ENCODE measurements around the gene CAMTA1. TPM values are rescaled to one million over a fixed set of nuclear protein-coding genes. Genes with fewer than 3 reads are reported as not detected.

CAMTA1 gene
- polyA plus RNA-seq, 5 donors: 41.0 to 56.5 (median 48.5) TPM

DNA sequence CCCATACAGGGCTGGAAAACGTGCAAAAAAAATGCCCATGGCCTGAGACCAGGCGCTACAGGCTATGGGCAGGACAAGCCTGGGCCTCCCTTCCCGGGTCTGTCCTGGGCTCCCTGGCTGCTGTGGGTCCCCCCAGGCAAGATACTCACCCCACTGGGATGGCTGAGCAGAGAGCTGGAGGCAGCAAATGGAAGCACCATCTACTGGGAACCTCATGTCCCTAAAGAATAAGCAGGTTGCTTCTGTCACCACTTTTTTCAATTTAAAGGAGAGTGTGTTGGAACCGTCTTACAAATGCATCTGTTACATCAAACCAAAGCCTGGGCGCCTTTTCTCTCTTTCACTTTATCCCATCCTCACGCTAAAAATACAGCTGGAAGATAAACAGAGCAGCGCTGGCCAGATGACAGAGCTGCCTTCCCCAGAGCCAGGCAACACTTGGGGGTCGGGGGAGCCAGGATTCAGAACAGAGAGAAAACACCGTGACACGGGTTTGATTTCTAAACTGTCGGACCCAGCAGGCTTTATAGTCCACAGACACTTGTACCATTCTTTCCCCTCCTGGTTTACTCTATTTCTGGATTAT, 723.8 kb downstream of the CAMTA1 start:
- DNase-seq: peak in 1 of 2 donors; percentile 46

DNA sequence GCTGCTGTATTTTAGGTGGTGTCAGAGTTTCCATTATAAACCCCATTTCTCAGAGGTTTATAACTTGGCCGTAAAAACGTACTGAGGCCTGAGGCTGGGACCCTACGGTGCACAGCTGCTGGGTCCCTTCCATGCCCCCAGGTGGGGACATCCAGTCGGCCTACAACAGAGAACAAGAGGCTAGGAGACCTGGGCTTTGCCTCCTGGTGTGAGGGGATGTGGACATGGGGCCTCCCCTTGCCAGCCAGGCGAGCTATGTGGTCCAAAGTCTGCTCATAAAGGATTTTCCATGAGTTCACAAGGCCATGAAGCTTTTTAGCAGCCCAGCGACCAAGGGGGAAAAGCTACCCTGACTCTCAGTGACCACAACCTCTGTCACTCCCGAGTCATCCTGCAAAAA, 724.3 kb downstream of the CAMTA1 start:
- DNase-seq: no peak

DNA sequence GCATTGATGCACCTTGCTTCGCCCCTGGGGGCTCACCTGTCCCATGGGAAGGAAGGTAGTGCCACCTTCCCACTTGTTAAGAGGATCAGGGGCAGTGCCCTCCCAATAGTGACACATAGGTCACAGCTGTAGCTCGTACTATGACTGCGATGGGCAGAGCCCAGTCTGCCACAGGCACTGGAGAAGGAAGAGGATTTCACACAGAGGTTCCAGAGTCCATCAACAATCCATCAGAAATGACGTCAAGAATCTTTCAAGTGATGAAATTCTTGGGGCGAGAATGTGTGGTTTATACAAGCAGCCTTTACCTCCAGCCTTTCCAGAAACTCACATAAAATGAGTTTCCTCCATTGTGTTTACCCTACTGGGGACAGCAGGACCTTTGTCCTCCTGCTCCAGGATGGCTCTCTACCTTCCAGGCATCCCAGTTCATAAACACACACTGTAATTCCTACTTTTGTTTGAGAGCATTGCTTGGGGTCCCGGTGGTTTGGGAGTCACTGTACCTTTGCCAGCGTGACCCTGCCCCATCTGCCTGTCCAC, 725.2 kb downstream of the CAMTA1 start:
- DNase-seq: no peak

DNA sequence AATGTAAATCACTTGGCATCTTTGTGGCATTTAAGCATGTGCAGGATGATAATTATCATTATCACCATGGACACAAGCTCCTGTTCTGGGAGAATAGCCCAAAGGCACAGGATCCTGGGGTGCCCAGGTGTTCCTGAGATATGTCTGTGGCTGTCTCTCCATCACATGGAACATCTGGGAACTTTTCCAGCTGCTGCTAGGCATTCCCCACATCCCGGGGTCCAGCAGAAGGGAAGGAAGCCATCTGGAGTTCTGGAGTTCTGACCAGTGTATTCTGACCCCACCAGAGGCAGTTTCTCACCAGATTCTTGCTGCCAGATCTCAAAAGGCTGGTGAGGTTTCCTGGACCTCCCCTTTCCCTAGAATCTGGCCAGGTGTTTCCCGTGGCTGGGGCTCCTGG, 726.1 kb downstream of the CAMTA1 start:
- no peak for DNase-seq

DNA sequence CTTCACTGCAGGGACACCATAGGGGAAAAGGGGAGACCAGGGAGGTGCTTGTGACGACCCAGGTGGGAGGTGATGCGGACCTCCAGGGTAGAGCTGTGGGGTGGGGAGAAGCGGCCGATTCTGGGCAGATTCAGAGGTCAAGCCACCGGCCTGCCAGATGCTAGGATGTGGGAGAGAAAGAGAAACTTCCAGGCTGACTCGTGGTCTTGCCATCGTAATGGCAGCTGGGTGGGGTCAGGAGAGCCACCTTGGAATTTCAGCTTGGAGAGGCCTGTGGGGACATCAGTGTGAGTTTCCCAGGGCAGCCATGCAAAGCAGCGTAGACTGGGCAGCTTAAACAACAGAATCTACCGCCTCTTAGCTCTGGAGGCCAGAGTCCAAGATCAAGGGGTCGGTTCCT, 727.8 kb downstream of the CAMTA1 start:
- no peak for DNase-seq

DNA sequence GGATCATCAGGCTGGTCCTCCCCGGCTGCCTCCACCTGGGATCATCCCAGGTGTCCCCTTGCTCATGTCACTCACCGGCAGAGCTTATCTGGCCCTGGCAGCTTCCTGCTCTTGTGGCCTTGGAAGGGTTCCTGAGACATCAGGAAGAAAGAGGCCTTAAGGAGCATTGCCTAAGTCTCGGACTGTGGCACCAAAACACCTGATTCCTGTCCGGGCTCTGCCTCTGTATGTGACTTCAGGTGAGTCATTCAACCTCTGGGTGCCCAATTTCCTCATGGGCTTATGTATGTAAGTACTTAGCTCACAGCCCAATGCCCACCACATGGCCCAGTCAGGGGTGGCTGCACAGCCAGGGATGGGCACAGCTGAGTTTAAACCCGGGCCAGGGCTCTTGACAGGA, 729.9 kb downstream of the CAMTA1 start:
- DNase-seq: no peak

DNA sequence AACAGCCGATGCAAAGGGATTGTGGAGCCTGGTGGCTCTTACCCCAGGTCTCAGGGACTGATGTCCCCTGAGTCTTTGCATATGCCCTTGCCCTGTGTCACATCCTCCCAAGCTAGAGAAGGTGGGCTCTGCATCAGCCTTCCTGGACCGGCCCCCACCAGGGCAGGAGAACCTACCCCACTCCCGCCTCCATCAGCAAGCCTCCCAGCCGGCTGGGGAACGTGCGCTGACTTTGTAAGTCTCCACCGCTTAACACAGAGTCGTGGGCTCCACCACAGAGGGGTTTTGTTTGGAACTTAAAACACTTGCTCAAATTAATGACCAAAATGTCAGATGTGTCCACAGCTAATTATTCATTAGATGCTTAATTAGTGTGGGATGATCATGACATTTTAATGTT, 730.6 kb downstream of the CAMTA1 start:
- DNase-seq: no peak

DNA sequence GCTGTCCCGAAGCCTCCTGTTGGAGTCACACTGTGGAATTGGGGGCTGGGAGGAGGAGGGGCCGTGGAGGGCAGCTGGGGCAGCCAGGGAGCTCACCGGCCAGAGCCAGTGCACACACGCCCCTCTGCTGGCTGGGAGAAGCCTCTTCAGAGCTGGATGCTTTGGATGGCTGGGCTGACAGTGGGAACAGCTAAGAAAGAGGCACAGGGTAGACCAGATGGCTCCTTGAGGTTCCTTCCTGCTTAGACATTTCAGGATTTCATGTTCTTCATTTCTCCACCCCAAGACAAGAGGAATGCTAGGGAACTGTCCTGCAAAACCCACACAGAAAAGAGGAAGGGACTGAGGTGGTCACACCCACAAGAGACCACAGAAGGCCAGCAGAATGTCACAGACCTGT, 731.1 kb downstream of the CAMTA1 start:
- DNase-seq: no peak

DNA sequence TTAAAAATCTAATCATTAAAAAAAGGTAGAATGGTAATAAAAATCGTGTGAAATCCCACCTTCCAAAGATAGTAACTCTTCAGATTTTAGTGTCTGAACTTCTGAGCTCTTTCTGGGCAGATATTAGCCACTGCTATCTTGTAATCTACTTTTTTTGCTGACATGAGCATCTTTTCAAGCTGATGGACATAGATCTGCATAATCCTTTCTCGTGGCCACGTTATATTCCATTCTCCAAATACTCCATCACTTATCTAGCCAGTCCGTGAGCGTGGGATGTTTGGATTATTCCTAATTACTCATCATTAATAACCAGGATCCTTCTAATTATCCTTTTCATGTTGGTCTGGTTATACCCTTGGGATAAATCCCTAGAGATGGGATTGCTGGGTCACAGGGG, 731.7 kb downstream of the CAMTA1 start:
- no peak for DNase-seq

DNA sequence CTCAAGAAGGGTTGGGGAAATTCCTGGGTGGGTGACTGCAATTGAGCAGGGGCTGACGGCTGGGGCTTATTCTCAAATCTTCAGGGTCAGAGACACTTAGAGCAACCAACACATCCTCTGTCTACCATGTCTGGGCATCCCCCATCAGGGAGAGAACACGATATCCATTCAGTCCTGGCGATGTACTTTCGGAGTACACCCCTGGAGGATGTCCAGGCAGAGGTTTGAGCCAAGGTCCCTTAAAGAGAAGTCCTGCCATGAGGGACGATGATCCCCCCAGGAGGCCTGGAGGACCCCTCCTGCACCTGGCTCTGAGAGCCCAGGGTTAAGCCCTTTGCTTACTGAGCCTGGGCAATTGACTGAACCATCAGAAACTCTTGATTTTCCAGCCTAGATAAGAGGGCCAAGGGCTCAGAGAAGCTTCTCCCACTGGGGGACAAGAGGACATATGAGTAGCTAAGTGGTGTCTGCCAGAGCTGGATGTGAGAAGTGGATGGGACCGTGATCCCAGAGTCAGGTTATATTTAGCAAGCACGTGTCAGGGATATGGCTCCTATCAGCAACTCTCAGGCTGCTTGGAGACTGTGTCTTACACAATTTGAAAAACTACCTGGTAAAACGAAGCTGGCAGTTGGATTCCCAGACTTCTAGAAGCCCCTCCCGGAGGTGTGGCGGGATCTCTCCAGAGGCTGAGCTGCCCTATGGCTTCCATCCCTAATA, 732.5 kb downstream of the CAMTA1 start:
- DNase-seq: no peak

DNA sequence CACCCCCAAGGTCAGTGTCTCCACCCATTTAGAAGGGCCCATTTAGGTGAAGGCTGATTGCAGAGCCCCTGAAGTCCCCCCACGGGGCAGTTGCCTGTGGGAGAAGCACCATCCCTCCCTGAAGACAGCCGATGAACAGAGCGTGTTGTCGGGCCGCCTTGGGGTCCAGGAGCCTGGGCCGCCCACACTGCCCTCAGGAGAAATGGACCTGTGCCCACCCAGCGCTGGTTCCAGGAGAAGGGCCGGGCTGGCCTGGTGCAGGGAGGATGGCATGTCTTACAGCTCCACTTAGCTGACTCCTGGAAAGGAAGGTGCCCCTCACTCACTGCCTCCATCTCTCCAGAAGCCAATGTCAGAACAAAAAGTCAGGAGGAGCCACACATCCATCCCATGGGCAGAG, 733.2 kb downstream of the CAMTA1 start:
- DNase-seq: no peak

DNA sequence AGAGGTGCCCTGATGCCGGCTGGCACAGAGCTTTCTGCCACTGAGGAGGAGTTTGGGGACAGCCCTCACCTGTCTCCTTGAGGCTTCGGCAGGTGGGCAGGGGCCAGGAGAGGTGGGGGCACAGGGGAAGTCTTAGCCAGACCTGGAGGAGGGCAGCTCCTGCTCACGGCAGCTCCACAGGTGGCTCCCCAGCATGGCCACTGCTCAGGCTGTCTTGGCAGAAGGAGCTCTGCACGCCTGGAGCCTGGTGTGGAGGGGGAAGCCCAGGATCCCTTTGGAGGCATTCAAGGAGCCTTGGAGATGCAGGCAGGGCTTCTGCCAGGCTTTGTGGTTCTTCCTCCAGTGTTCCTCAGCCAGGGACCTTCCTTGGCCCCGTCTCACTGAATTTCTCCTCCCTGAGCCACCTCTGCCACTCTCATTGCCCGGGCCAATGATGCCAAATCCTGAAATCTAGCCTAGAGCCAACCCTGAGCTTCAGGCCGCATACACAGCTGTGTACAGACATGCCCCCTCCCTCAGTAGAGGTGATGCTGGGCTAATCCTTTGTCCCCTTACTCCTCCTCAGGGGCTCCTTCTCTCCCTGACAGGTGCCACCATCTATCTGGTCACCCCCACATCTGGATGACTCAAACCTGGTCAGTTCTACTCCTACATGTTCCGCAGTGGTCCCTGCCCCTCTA, 734.1 kb downstream of the CAMTA1 start:
- no peak for DNase-seq

DNA sequence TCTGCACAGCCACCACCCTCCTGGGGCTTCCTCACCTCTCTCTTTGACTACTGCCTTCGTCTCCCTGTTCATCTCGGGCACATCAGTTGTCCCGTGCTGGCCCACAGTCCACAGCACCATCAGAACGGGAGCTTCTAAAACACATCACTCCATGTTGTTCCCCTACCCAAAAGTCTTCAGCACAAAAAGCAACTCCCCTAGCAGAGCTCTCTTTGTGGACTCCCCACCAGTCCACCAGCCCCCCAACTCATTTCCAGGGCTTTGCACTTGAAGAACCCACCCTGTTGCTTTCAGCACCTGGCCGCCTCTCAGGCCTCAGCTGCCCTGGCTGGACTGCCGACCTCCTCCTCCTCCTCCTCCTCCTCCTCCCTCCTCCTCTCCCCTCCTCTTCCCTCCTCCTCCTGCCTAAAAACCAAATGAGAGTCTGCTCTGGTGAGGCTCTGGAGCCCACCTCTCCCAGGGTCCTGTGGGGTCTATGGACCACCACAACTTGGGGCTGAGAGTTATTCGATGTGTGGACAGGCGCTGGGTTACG, 734.7 kb downstream of the CAMTA1 start:
- no peak for DNase-seq

DNA sequence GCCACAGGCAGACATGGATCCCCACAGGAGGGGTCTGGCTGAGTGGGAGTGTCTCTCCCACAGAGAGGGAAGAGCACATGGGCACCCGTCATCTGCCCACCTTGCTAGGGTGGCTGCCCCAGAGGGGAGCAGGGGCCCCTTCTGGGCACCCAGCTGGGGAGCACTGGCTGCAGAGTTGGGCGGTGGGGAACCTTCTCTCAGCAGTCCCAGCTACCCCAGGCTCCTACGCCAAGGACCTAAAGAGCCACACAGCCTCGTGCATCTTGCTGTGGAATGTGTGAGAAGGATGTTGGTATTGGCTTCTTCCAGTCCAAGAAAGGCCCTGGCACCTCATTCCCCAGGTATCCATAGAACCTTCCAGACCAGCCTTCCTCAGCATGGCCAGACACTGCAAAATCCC, 735.2 kb downstream of the CAMTA1 start:
- DNase-seq: no peak

DNA sequence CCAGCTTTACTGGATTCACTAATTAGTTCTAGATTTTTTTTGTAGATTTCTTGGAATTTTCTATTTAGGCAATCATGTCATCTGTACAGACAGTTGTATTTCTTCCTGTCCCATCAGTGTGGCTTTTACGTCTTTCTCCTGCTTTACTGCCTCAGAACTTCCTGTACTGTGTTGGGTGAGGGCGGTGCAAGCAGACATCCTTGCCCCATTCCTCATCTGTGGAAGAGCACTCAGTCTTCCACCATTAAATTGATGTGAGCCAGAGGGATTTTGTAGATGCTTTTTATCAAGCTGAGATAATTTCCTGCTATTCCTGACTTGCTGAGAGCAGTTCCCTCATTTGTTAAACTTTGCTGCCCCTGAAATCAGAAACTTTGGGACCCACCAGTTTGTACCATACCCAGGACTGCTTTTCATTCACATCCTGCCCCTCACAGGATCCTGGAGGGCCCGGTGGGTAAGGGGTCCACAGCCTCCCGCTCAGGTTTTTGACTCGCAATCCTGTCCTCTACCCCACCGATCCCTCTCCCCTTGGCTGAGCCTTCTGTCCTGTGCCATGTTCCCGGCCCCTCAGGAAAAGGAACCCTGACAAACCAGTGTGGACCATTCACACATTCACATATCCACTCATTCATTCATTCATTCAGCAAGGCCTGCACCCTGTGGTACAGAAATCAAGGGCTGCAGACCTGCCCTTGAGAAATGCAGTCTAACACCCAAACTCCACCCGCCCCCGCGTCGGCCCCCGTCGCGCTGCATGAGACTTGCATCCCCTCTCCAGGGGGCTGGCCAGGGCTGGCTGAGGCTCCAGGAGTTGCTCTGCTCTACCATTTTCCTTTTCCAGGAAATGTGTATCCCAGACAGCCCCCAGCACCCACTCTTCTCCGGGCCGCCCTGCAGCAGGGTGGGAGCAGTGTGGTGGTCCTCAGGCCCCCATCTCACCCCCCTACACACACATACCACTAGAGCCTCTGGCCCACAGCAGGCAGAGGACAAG, 739.4 kb downstream of the CAMTA1 start:
- DNase-seq: no peak

DNA sequence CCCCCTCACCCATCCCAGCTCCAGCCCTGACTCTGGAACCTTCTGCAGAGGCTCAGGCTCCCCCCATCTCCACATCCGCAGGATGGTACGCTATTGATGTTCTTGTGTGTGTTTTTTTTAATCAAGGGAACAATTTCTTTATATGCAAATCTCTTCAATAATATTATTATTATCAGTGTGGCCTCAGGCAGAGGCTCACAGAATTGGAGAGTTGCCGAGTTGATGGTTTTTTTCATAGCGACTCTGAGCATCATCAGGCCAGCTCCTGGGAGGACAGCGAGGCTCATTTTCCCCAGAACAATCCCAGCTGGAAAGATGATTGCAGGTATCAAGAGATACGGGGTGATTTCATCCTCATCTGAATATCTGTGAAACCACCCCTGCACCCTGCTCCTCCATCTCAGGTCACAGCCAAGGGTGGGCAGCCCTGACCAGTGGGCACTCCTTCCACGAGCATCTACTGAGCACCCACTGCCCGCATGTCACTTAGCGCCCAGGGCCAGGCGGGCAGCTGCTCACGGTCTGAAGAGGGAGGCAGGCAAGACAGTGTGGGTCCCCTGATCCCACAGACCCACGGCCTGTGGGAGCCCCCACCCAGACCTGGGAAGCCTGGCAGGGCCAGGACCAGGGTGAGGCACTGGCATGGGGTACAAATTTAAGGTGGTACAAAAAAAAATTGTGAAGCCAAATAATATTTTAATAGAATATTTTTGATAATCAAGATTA, 740.2 kb downstream of the CAMTA1 start:
- no peak for DNase-seq

DNA sequence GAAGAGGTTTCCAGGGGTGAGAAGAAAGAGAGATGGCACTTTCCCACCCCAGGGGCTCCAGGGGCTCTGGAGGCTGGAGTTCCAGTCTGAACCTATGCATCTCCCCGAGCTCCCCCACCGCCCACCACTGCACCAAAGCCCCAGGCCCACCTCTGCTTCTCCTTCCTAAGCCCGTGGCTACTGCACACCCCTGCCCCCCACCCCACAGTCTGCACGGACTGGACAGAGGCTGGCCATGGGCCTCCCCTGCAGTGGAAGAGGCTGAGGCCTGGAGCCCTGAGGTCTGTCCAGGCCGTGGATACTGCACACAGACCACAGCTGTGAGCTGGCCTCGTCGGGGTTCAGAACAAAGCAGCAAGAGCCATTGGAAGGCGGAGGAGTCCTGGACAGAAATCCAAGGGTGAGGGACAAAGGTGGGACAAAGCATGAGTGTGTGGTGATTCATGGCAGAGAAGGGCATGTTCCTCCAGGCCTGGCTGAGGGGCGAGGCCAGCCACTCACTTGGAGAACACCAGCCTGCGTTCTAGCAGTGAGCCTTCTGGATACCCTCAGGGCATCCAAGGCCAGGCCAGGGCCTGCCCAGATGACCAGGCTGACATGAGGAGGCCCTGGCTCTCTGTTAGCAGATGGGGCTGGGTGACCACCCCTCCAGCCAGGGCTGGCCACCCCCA, 741.1 kb downstream of the CAMTA1 start:
- no peak for DNase-seq

DNA sequence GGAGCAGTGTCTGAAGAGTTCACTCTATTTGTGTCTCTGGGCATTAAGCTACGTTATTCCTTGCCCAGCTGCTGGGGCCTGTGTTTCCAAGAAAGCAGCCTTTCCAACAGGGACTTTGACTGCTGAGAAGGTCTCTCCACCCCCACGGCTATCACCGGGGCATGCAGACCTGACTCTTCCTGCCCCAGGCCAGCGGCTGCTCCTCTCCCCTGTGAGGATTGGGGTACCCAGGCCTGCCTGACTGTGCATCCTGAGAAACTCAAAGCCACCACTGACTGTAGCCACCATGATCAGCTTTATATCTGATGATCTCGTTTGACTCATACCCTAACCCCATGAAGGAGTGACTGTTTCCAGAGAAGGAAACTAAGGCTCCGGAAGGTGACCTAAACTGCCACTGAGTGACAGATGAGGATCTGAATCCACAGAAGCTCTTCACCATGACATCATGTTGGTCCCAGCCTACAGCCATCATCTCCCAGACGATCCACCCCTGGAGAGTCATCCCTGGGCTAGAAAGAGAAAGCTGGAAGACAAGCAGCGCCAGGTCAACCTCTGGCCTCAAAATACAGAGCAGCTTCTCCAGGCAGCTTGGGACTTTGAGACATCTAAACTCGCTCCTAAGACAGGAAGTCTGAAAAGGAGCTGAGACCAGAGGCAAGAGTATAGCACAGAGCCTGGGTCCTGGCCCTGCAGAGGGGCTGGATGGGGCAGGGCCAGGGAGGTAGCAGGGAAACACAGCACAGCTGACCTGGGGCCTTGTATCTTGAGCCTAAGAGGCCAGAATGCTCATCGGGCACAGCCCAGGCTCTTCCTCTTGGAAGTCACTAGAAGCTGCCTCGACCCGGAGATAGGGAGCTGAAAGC, 741.8 kb downstream of the CAMTA1 start:
- DNase-seq: no peak

DNA sequence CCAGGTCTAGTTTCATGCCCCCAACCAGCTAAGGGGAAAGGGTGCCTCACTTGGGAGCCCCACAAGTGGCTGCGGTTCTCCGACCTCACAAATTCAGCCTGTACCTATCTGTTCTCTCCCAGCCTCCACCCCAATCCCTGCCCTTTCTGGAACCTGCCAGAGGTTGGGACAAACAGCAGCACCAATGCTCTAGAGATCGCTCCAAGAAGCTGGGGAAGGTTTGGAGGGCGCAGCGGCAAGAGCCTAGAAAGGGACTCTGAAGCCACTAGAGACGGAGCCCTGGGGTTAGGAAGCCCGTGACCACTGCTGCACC, 742.4 kb downstream of the CAMTA1 start:
- DNase-seq: no peak
